Astrocyte of the spinal cord (primary cell): ENCODE data around the gene ABCA13.
A peak's percentile ranks its signal among the peaks of the same experiment; 100 is the strongest.

Experiments
- DNase-seq: peaks from one replicate; pipeline ENCODE4 v3.0.0; 2011; ENCODE audit warnings: low read depth, low spot score
- H3K4me3 ChIP-seq: 2 replicates; pipeline ENCODE4 v1.5.1; 2011; ENCODE audit warnings: low read depth, mild to moderate bottlenecking, low read length, moderate library complexity
- in situ Hi-C: cut with HindIII; loops from 2 replicates; pipeline ENCODE4 v1.10.0; 2017; ENCODE audit warnings: low sequenced_read_pairs
- TF ChIP-seq, protein P1 (sequence below): IDR thresholded peaks from 2 replicates; pipeline ENCODE4 v1.5.1; 2012; ENCODE audit warnings: low read depth, mild to moderate bottlenecking, low read length, inconsistent platforms

Gene ABCA13

DNA sequence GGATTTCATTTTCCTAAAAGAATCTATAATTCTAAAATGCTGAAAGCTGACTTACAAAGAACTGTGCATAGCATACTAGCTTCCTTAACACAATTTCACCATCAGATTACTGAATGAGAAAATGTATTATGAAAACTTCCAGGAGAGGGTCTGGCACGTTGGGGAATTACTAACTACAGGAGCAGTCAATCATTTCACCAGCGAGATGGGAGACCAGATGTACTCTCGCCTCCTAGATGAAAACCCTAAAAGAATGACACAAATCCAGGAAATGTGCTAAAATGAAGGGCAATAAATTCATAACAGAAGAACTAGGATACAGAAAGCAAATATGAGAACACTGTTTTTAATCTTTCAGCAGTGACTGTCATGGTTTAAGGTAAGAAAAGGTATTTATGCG lies 330.8 kb downstream of the ABCA13 start:
- no peak overlapping the region for H3K4me3 ChIP-seq
- DNase-seq: no peak
- TF ChIP-seq, protein P1, sequence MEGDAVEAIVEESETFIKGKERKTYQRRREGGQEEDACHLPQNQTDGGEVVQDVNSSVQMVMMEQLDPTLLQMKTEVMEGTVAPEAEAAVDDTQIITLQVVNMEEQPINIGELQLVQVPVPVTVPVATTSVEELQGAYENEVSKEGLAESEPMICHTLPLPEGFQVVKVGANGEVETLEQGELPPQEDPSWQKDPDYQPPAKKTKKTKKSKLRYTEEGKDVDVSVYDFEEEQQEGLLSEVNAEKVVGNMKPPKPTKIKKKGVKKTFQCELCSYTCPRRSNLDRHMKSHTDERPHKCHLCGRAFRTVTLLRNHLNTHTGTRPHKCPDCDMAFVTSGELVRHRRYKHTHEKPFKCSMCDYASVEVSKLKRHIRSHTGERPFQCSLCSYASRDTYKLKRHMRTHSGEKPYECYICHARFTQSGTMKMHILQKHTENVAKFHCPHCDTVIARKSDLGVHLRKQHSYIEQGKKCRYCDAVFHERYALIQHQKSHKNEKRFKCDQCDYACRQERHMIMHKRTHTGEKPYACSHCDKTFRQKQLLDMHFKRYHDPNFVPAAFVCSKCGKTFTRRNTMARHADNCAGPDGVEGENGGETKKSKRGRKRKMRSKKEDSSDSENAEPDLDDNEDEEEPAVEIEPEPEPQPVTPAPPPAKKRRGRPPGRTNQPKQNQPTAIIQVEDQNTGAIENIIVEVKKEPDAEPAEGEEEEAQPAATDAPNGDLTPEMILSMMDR: no peak
- in situ Hi-C loops: no loop called here

DNA sequence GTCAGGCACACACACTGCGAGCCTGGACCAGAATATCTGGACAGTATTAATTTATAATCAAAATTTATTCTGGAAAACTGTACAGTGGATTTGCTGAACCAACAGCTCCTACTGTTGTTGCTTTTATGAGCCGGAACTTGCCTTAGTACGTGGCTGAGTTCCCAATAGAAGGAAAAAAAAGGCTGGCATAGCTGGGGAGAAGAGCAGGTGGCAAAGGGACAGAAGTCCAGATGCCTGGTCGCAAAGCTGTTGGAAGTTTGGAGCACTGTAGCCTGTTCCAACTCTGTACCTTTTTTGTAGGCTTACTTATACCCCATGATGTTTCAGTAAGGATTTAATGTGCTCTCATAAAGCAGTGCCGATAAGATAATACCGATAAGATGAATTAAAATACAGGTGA lies 333.8 kb downstream of the ABCA13 start:
- DNase-seq: no peak
- no peak overlapping the region for H3K4me3 ChIP-seq
- in situ Hi-C loops: no loop called here
- TF ChIP-seq, protein P1: no peak

DNA sequence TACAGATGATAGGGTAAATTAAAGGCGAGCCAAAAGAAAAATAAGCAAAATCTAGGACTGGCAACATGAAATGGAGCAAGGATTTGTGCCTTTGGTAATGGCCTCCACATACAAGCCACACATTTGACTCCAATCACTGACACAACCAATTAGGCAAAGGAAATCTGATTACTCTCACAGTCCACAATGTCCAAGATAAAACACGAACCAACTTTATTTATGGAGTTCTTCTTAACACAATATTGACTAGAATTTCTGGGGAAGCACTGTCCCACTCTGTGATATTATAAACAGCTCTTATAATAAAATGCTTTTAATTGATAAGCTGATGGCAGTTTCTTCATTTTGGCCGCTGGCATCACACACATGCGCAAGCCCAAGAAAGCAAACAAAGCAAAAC lies 334.2 kb downstream of the ABCA13 start:
- DNase-seq: no peak
- in situ Hi-C loops: no loop called here
- TF ChIP-seq, protein P1: no peak
- no peak overlapping the region for H3K4me3 ChIP-seq

DNA sequence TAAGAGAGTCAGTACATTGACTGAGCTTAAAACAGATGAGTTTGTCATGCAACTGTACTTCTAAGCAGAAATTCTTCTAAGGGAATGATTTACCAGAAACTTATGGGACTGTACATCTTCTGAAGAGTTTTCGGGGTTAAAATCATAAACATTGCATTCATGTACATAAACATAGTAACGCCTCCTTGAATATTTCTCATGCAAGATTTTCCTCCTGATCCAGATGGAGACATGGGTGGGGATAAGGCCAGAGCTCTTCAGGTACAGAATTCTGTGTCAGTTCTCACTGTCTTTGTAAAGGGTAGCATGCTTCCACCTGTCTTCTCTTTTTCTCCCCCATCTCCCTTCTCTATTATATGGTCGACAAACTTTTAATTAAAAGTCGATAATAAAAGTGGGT lies 335.3 kb downstream of the ABCA13 start:
- DNase-seq: no peak
- in situ Hi-C loops: no loop called here
- TF ChIP-seq, protein P1: no peak
- no peak overlapping the region for H3K4me3 ChIP-seq

DNA sequence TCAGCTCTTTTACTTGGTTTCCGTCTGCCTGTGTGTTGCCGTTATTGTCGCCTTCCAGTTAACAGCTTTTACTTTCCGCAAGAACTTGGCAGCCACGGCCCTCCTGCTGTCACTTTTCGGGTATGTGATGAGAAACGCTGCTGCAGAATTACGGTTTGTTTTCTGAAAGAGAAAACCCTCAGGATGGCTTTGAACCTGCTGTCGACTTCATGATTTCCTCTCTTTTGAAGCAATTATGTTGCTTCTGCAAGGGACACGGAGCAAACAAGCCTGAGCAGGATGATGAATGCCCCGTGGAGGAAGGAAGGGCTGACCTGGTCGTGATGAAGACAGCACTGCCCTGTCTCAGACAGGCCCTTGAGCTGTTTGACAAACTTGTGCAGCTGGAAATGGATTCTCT lies 339.8 kb downstream of the ABCA13 start:
- in situ Hi-C loops: no loop called here
- H3K4me3 ChIP-seq: no peak overlapping the region
- peak; percentile 17 for DNase-seq
- TF ChIP-seq, protein P1: no peak

DNA sequence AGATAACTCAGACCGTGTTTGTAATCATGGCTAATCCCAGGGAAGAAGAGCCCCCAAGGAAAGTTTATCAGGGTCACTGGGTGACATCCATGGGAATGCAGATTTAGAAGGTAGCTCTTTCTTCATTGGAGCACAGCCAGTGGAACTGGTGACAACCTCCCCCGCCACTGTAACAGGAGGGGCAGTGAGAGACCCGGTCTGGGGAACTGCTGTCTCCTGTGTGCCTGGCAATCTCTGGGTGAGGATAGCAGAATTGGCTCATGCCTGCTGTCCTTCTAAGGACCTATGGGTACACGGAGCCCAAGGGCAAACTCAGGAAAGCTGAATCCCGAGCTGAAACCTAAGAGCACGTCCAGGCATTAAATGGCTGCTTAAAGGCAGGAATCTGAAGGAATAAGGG lies 341.6 kb downstream of the ABCA13 start:
- H3K4me3 ChIP-seq: no peak overlapping the region
- in situ Hi-C loops: no loop called here
- DNase-seq: no peak
- TF ChIP-seq, protein P1: no peak

DNA sequence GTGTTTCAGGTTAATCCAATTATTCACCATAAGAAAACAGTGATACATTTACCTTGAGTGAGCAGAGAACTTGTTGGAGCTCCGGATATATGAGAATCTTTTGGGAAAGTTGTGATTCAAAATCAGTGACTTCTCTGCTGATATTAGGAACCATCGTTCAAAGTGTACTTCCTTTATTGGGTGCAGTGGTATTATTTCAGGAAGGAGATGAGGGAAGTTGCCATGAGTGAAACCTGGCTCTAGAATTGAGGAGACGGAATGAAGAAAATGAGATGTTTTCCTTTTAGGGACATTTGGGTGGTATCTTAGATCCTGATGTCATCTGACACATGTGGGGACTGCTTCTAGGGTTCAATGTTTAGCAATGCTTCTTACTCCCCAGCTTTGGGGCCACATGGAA lies 343.9 kb downstream of the ABCA13 start:
- DNase-seq: no peak
- H3K4me3 ChIP-seq: no peak overlapping the region
- TF ChIP-seq, protein P1: no peak
- in situ Hi-C loops: no loop called here
